ENCODE data around the gene ZNF155.

The ZNF155 gene

GRCh38 chr19:44005973-44006372, 22.0 kb downstream of the ZNF155 start:
- Histone ChIP-seq H3K4me2 (ENCODE audit: low read depth, low read length) (no peak overlapping the region), H3K27ac (ENCODE audit: low read length) (no peak overlapping the region), H4K20me1 (ENCODE audit: insufficient read depth, low read length) (no peaks in the 10 kb centered on the region), H2AFZ (ENCODE audit: low read length) (no peak overlapping the region), H3K27me3 (replicated peaks; ENCODE audit: insufficient read depth, low read length) (no peaks in the 10 kb centered on the region), H3K4me3 (ENCODE audit: low read length) (no peak overlapping the region), H3K9me2 (replicated peaks; ENCODE audit: insufficient read depth, low read length) (no peaks in the 10 kb centered on the region), H3F3A (ENCODE audit: insufficient read depth, low read length) (no peaks in the 10 kb centered on the region), H3K36me3 (replicated peaks; ENCODE audit: insufficient read depth, low read length) (peaks cover 8% of the 10 kb centered on the region), H3K4me1 (ENCODE audit: low read length) (peaks cover 4% of the 10 kb centered on the region; the same call in 1 of the 2 replicates), H3K9ac (ENCODE audit: low read length) (no peak overlapping the region), H3K9me3 (replicated peaks; ENCODE audit: insufficient read depth, low read length) (no peaks in the 10 kb centered on the region), H3K79me2 (ENCODE audit: low read length) (no peaks in the 10 kb centered on the region)
- TF ChIP-seq EZH2phosphoT487 (IDR thresholded peaks at IDR 0.05; ENCODE audit: low read length) (no peak), EZH2 (optimal IDR thresholded peaks at IDR 0.05; ENCODE audit: low read depth, low read length) (no peak), CTCF (IDR thresholded peaks at IDR 0.05; ENCODE audit: low read length) (no peak)
- no peak for DNase-seq

GRCh38 chr19:44007473-44007872, 23.5 kb downstream of the ZNF155 start:
- Histone ChIP-seq H3K36me3 (replicated peaks; ENCODE audit: insufficient read depth, low read length) (peaks cover 8% of the 10 kb centered on the region), H3K4me1 (ENCODE audit: low read length) (no peaks in the 10 kb centered on the region), H3K79me2 (ENCODE audit: low read length) (no peaks in the 10 kb centered on the region), H3F3A (ENCODE audit: insufficient read depth, low read length) (no peaks in the 10 kb centered on the region), H2AFZ (ENCODE audit: low read length) (no peak overlapping the region), H3K4me2 (ENCODE audit: low read depth, low read length) (no peak overlapping the region), H4K20me1 (ENCODE audit: insufficient read depth, low read length) (no peaks in the 10 kb centered on the region), H3K9me2 (replicated peaks; ENCODE audit: insufficient read depth, low read length) (no peaks in the 10 kb centered on the region), H3K9me3 (replicated peaks; ENCODE audit: insufficient read depth, low read length) (no peaks in the 10 kb centered on the region), H3K27ac (ENCODE audit: low read length) (no peak overlapping the region), H3K9ac (ENCODE audit: low read length) (no peak overlapping the region), H3K27me3 (replicated peaks; ENCODE audit: insufficient read depth, low read length) (no peaks in the 10 kb centered on the region), H3K4me3 (ENCODE audit: low read length) (no peak overlapping the region)
- DNase-seq, result no peak
- TF ChIP-seq EZH2 (optimal IDR thresholded peaks at IDR 0.05; ENCODE audit: low read depth, low read length), result no peak
- no peak for TF ChIP-seq CTCF (IDR thresholded peaks at IDR 0.05; ENCODE audit: low read length)
- TF ChIP-seq EZH2phosphoT487 (IDR thresholded peaks at IDR 0.05; ENCODE audit: low read length), result no peak

- no peak for TF ChIP-seq EZH2 (optimal IDR thresholded peaks at IDR 0.05; ENCODE audit: low read depth, low read length)
- no peak for TF ChIP-seq EZH2phosphoT487 (IDR thresholded peaks at IDR 0.05; ENCODE audit: low read length)
- no peak for TF ChIP-seq CTCF (IDR thresholded peaks at IDR 0.05; ENCODE audit: low read length)
- no peaks in the 10 kb centered on the region for H3F3A ChIP-seq (ENCODE audit: insufficient read depth, low read length)
- no peaks in the 10 kb centered on the region for H3K9me3 ChIP-seq (replicated peaks; ENCODE audit: insufficient read depth, low read length)
- no peak overlapping the region for H3K4me3 ChIP-seq (ENCODE audit: low read length)
- no peaks in the 10 kb centered on the region for H4K20me1 ChIP-seq (ENCODE audit: insufficient read depth, low read length)
- H3K27ac ChIP-seq (ENCODE audit: low read length), result no peak overlapping the region
- no peak overlapping the region for H3K4me2 ChIP-seq (ENCODE audit: low read depth, low read length)
- no peak overlapping the region for H3K9ac ChIP-seq (ENCODE audit: low read length)
- H3K4me1 ChIP-seq (ENCODE audit: low read length), result no peaks in the 10 kb centered on the region
- no peaks in the 10 kb centered on the region for H3K79me2 ChIP-seq (ENCODE audit: low read length)
- H3K9me2 ChIP-seq (replicated peaks; ENCODE audit: insufficient read depth, low read length), result no peaks in the 10 kb centered on the region
- DNase-seq, result no peak
- H3K36me3 ChIP-seq (replicated peaks; ENCODE audit: insufficient read depth, low read length), result peaks cover 8% of the 10 kb centered on the region
- no peaks in the 10 kb centered on the region for H3K27me3 ChIP-seq (replicated peaks; ENCODE audit: insufficient read depth, low read length)
- H2AFZ ChIP-seq (ENCODE audit: low read length), result no peak overlapping the region
These were observed 26.5 kb downstream of the ZNF155 start for GRCh38 chr19:44010468-44010867.
